ENCODE measurements around the gene GSAP. TPM values are rescaled to one million over a fixed set of nuclear protein-coding genes. Genes with fewer than 3 reads are reported as not detected.
"Not testable (repeated sequence)": the region's sequence is repeated elsewhere in the genome, so short reads cannot be mapped to it uniquely, and the experiment has no call there.

Gene GSAP
- total and polyA plus RNA-seq, 3 experiments from 2014 or later: 2.0 to 11.9 (median 2.9) TPM

DNA sequence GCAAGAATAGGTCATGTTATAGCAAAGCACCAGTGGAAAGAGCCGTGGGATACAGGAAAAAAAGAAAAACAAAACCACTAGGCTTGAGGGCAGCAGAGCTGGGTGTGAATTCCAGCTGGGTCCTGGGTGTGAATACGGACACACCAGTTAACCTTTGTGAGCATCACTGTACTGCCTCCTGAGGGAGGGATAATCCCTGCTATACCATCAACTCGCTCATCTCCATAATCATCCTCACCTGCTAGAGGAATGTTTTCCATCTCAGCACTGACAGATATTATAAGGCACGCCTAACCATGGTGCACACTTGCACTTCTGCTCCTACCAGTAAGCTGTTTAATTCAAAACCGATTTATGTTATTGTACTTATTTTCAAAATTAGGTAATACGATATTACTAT, 62.2 kb downstream of the GSAP start:
- no peaks in the 10 kb centered on the region for H3K27me3 ChIP-seq (ENCODE audit: insufficient read depth, low read length, poor library complexity, severe bottlenecking)
- no peak overlapping the region for H3K27ac ChIP-seq (ENCODE audit: low read depth, low read length)
- Mint-ChIP-seq H3K4me1 (peaks cover 61 to 77% (median 65%) of the 10 kb centered on the region in 3 donors), H3K27ac (peak overlapping the region in 7 of 8 donors; percentile 76 to 94 (median 81)), H3K27me3 (no peaks in the 10 kb centered on the region), H3K36me3 (peaks cover 0 to 5% (median 0%) of the 10 kb centered on the region in 3 donors), H3K4me3 (peak overlapping the region in 5 of 7 donors; percentile 23 to 65 (median 50)), H3K9me3 (no peaks in the 10 kb centered on the region)
- no peaks in the 10 kb centered on the region for H3K36me3 ChIP-seq (ENCODE audit: insufficient read depth, low read length)
- POLR2A ChIA-PET: no interaction called here
- no peak overlapping the region for H3K4me3 ChIP-seq (ENCODE audit: low read length)
- no peak for DNase-seq
- no peaks in the 10 kb centered on the region for H3K9me3 ChIP-seq (ENCODE audit: low read length)
- CTCF ChIA-PET: interaction anchor here (1.6 kb wide), 1 partner anchor 22 kb away, joined by 5 read pairs; no protein-coding TSS in a partner anchor
- H3K4me1 ChIP-seq (ENCODE audit: insufficient read depth, low read length): peaks cover 58% of the 10 kb centered on the region

DNA sequence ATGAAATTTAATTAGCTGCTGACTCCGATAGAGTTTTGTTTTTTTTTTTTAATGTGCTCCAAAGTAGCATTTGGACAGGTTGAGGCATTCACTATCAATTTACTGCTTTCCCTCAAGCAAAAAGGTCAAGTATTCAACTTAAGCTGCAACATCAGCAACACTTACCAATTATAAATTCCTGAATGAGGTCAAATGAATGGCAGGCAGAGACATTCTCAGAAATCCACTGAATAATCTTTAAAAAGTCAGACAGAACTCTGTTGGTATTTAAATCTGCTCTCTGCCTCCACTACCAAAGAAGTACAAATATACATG, 62.8 kb downstream of the GSAP start:
- H3K9me3 Mint-ChIP-seq: no peaks in the 10 kb centered on the region
- peak overlapping the region; percentile 74 to 94 (median 84) for H3K27ac Mint-ChIP-seq
- CTCF ChIA-PET: no interaction called here
- H3K4me1 Mint-ChIP-seq: peaks cover 67 to 82% (median 71%) of the 10 kb centered on the region in 3 donors
- H3K36me3 Mint-ChIP-seq: peaks cover 0 to 5% (median 4%) of the 10 kb centered on the region in 3 donors
- H3K4me3 ChIP-seq (ENCODE audit: low read length): no peak overlapping the region
- H3K36me3 ChIP-seq (ENCODE audit: insufficient read depth, low read length): no peaks in the 10 kb centered on the region
- no peaks in the 10 kb centered on the region for H3K27me3 ChIP-seq (ENCODE audit: insufficient read depth, low read length, poor library complexity, severe bottlenecking)
- POLR2A ChIA-PET: no interaction called here
- H3K27me3 Mint-ChIP-seq: no peaks in the 10 kb centered on the region
- H3K4me1 ChIP-seq (ENCODE audit: insufficient read depth, low read length): peaks cover 64% of the 10 kb centered on the region
- DNase-seq: no peak
- H3K9me3 ChIP-seq (ENCODE audit: low read length): no peaks in the 10 kb centered on the region
- no peak overlapping the region for H3K27ac ChIP-seq (ENCODE audit: low read depth, low read length)
- peak overlapping the region; percentile 17 to 65 (median 50) for H3K4me3 Mint-ChIP-seq

DNA sequence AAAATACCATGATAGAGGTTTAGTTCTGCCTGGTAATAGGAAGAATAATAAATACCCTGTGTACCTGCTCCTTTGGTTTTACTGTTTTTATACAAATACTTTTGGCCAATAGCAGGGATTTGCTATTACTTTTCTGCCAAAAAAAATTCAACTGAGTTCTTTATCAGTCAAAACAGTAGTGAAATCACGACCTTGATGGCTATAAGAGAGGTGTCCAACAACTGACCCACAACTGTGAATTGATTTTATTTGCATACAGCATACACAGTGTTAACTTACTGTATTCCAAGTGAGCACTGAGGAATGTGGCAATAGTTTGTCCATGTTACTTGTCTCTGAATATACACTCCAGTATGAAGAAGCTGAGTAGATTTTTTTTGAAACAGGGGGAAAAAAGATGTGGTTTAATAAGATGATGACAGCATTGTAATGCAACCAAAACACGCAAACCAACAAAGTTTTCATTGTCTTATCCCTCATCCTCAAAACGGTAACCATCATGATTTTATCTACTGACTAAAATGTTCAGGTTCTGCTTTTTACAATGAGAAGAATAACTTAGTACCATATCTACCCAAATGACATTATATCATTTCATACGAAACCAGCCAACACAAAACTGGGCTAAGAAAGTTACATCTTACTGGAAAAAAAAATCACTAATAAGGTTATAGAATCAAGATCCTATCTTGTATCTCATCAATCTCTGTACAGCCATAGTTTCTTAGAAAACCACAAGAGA, 63.3 kb downstream of the GSAP start:
- peaks cover 69 to 86% (median 74%) of the 10 kb centered on the region in 3 donors for H3K4me1 Mint-ChIP-seq
- Histone ChIP-seq H3K36me3 (ENCODE audit: insufficient read depth, low read length) (no peaks in the 10 kb centered on the region), H3K4me3 (ENCODE audit: low read length) (peak overlapping the region; percentile 10), H3K27ac (ENCODE audit: low read depth, low read length) (no peak overlapping the region), H3K27me3 (ENCODE audit: insufficient read depth, low read length, poor library complexity, severe bottlenecking) (no peaks in the 10 kb centered on the region), H3K4me1 (ENCODE audit: insufficient read depth, low read length) (peaks cover 69% of the 10 kb centered on the region), H3K9me3 (ENCODE audit: low read length) (no peaks in the 10 kb centered on the region)
- DNase-seq: peak in 2 of 5 donors; percentile 22 to 29
- peak overlapping the region; percentile 17 to 62 (median 50) for H3K4me3 Mint-ChIP-seq
- no peaks in the 10 kb centered on the region for H3K9me3 Mint-ChIP-seq
- POLR2A ChIA-PET: interaction anchor here (1.6 kb wide), 1 partner anchor 63 kb away, joined by 10 read pairs; the partner anchor contains the start of gene GSAP
- peaks cover 0 to 7% (median 5%) of the 10 kb centered on the region in 3 donors for H3K36me3 Mint-ChIP-seq
- CTCF ChIA-PET: no interaction called here
- H3K27me3 Mint-ChIP-seq: no peaks in the 10 kb centered on the region
- H3K27ac Mint-ChIP-seq: peak overlapping the region; percentile 74 to 94 (median 84)

DNA sequence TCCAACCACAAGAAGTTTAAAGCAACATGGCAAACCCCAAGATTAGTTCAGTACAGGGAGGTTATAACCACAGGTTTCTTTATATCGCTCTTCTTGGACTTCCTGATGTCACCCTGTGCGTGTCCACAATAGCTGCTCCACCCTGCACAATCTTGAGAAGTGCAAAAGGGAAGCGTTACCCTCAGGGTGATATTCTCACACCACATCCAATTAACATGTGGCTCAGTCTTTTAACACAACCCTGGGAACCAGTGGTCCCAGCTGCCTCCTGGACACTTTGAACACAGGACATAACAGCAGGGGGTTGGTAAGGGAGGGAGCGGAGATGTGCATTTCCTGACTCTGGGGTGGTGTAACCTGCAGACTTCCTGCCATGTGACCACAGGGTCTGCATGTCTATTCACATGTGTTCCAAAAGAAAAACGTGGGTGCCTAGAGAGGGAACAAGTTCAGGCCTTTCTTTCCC, 64.6 kb downstream of the GSAP start:
- Histone ChIP-seq H3K4me1 (ENCODE audit: insufficient read depth, low read length) (peaks cover 76% of the 10 kb centered on the region), H3K27ac (ENCODE audit: low read depth, low read length) (peak overlapping the region; percentile 18), H3K36me3 (ENCODE audit: insufficient read depth, low read length) (no peaks in the 10 kb centered on the region), H3K4me3 (ENCODE audit: low read length) (peak overlapping the region; percentile 23), H3K9me3 (ENCODE audit: low read length) (no peaks in the 10 kb centered on the region), H3K27me3 (ENCODE audit: insufficient read depth, low read length, poor library complexity, severe bottlenecking) (no peaks in the 10 kb centered on the region)
- H3K27me3 Mint-ChIP-seq: no peaks in the 10 kb centered on the region
- DNase-seq: peak; percentile 26 to 85 (median 71)
- H3K4me3 Mint-ChIP-seq: peak overlapping the region; percentile 40 to 81 (median 74)
- H3K4me1 Mint-ChIP-seq: peaks cover 70 to 79% (median 74%) of the 10 kb centered on the region in 3 donors
- ChIA-PET CTCF (interaction anchor here (1.2 kb wide), 2 partner anchors 20 to 104 kb away, joined by 3 to 4 read pairs; no protein-coding TSS in a partner anchor), POLR2A (interaction anchor here (1.6 kb wide), 1 partner anchor 64 kb away, joined by 10 read pairs; the partner anchor contains the start of gene GSAP)
- H3K36me3 Mint-ChIP-seq: peaks cover 0 to 7% (median 0%) of the 10 kb centered on the region in 3 donors
- H3K27ac Mint-ChIP-seq: peak overlapping the region; percentile 72 to 95 (median 84)
- H3K9me3 Mint-ChIP-seq: no peaks in the 10 kb centered on the region

DNA sequence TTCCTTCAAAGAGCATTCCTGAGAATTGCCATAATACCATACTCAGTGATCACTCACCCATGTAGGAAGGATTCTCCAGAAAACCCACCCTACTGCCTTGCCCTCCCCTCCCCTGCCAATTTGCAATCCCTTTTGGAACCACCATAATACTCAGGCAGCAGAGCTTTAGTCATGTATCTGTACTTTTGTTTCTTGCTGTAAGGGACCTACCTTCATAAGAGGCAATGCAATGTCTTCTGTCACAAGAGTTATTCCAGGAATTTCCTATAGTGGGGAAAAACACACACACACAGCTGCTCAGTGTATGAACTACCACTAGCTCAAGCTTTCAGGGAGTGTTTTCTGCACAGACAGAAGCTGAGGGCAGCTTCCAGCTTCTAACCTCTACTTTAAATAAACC, 67.0 kb downstream of the GSAP start:
- Mint-ChIP-seq H3K27me3 (no peaks in the 10 kb centered on the region), H3K27ac (peak overlapping the region in 1 of 8 donors; percentile 55), H3K4me1 (peaks cover 51 to 55% (median 54%) of the 10 kb centered on the region in 3 donors), H3K4me3 (peak overlapping the region in 2 of 7 donors; percentile 9 to 27), H3K9me3 (no peaks in the 10 kb centered on the region), H3K36me3 (peaks cover 0 to 7% (median 0%) of the 10 kb centered on the region in 3 donors)
- DNase-seq: no peak
- CTCF ChIA-PET: interaction anchor here (1.2 to 1.3 kb wide), 2 partner anchors 15 to 17 kb away, joined by 4 to 5 read pairs; no protein-coding TSS in a partner anchor
- Histone ChIP-seq H3K4me1 (ENCODE audit: insufficient read depth, low read length) (peaks cover 62% of the 10 kb centered on the region), H3K4me3 (ENCODE audit: low read length) (no peak overlapping the region), H3K36me3 (ENCODE audit: insufficient read depth, low read length) (no peaks in the 10 kb centered on the region), H3K27ac (ENCODE audit: low read depth, low read length) (no peak overlapping the region), H3K9me3 (ENCODE audit: low read length) (no peaks in the 10 kb centered on the region), H3K27me3 (ENCODE audit: insufficient read depth, low read length, poor library complexity, severe bottlenecking) (no peaks in the 10 kb centered on the region)
- POLR2A ChIA-PET: no interaction called here

DNA sequence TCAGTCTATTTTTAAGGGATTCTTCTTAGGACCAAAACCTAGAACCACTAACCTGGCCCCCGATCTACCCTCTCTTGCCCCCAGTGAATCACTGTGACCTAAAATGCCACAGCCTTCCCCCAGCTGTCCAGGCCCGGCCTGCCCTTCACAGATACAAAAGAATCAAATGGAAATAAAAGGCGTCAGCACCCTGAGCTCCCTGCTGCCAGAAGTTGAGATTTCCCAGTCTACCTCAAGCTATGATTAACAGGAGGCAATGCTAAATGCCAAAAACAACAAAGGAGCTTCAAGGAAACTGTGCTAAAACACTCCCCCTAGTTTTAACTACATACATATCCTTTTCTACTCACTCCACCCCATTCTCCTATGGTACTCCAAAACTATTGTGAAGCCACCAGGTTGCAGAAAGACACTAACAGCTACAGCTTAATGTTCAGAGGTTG, 67.8 kb downstream of the GSAP start:
- CTCF ChIA-PET: interaction anchor here (1.2 to 1.3 kb wide), 2 partner anchors 14 to 16 kb away, joined by 4 to 5 read pairs; no protein-coding TSS in a partner anchor
- H3K27ac ChIP-seq (ENCODE audit: low read depth, low read length): no peak overlapping the region
- no peak for DNase-seq
- H3K4me1 ChIP-seq (ENCODE audit: insufficient read depth, low read length): peaks cover 54% of the 10 kb centered on the region
- H3K36me3 ChIP-seq (ENCODE audit: insufficient read depth, low read length): no peaks in the 10 kb centered on the region
- H3K4me3 ChIP-seq (ENCODE audit: low read length): no peak overlapping the region
- no peaks in the 10 kb centered on the region for H3K27me3 ChIP-seq (ENCODE audit: insufficient read depth, low read length, poor library complexity, severe bottlenecking)
- Mint-ChIP-seq H3K4me3 (no peak overlapping the region), H3K36me3 (peaks cover 0 to 7% (median 0%) of the 10 kb centered on the region in 3 donors), H3K27ac (peak overlapping the region in 5 of 8 donors; percentile 2 to 23 (median 8)), H3K9me3 (no peaks in the 10 kb centered on the region), H3K4me1 (peaks cover 43 to 48% (median 46%) of the 10 kb centered on the region in 3 donors), H3K27me3 (no peaks in the 10 kb centered on the region)
- POLR2A ChIA-PET: no interaction called here
- H3K9me3 ChIP-seq (ENCODE audit: low read length): no peaks in the 10 kb centered on the region

DNA sequence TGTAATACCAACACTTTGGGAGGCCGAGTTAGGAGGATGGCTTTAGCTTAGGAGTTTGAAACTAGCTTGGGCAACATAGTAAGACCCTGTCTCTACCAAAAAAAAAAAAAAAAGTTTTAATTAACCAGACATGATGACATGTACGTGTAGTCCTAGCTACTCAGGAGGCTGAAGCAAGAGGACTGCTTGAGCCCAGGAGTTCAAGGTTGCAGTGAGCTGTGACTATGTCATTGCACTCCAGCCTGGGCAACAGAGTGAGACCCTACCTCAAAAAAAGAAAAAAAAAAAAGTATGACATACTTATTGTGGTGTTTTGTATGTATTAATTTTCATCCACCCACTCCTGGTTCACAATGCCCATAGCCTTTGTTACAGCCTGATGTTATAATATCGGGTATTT, 69.7 kb downstream of the GSAP start:
- peaks cover 0 to 7% (median 0%) of the 10 kb centered on the region in 3 donors for H3K36me3 Mint-ChIP-seq
- H3K9me3 ChIP-seq (ENCODE audit: low read length): no peaks in the 10 kb centered on the region
- no peak overlapping the region for H3K4me3 ChIP-seq (ENCODE audit: low read length)
- H3K4me3 Mint-ChIP-seq: no peak overlapping the region
- H3K4me1 ChIP-seq (ENCODE audit: insufficient read depth, low read length): peaks cover 35% of the 10 kb centered on the region
- H3K36me3 ChIP-seq (ENCODE audit: insufficient read depth, low read length): no peaks in the 10 kb centered on the region
- no peaks in the 10 kb centered on the region for H3K9me3 Mint-ChIP-seq
- no peak overlapping the region for H3K27ac ChIP-seq (ENCODE audit: low read depth, low read length)
- no peak for DNase-seq
- ChIA-PET CTCF (no interaction called here), POLR2A (interaction anchor here (0.7 kb wide), 1 partner anchor 25 kb away, joined by 3 read pairs; no protein-coding TSS in a partner anchor)
- no peak overlapping the region for H3K27ac Mint-ChIP-seq
- H3K4me1 Mint-ChIP-seq: peaks cover 25 to 28% (median 27%) of the 10 kb centered on the region in 3 donors
- H3K27me3 ChIP-seq (ENCODE audit: insufficient read depth, low read length, poor library complexity, severe bottlenecking): no peaks in the 10 kb centered on the region
- no peaks in the 10 kb centered on the region for H3K27me3 Mint-ChIP-seq

DNA sequence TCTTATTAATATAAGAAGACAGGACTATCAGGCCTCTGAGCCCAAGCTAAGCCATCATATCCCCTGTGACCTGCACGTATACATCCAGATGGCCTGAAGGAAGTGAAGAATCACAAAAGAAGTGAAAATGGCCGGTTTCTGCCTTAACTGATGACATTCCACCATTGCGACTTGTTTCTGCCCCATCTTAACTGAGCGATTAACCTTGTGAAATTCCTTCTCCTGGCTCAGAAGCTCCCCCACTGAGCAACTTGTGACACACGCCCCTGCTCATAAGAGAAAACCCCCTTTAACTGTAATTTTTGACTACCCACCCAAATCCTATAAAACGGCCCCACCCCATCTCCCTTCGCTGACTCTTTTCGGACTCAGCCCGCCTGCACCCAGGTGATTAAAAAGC, 70.7 kb downstream of the GSAP start:
- H3K27me3 Mint-ChIP-seq; H3K9me3 Mint-ChIP-seq; H3K36me3 Mint-ChIP-seq; H3K4me3 ChIP-seq (ENCODE audit: low read length); POLR2A ChIA-PET; H3K27me3 ChIP-seq (ENCODE audit: insufficient read depth, low read length, poor library complexity, severe bottlenecking); H3K27ac Mint-ChIP-seq; H3K27ac ChIP-seq (ENCODE audit: low read depth, low read length); H3K4me3 Mint-ChIP-seq; CTCF ChIA-PET; H3K9me3 ChIP-seq (ENCODE audit: low read length); H3K36me3 ChIP-seq (ENCODE audit: insufficient read depth, low read length); DNase-seq: not testable (repeated sequence)
- peaks cover 19 to 25% (median 23%) of the 10 kb centered on the region in 3 donors for H3K4me1 Mint-ChIP-seq
- peaks cover 26% of the 10 kb centered on the region for H3K4me1 ChIP-seq (ENCODE audit: insufficient read depth, low read length)
